Omental fat pad (tissue), 4 donors: ENCODE measurements around the gene ETNK2. TPM values are rescaled to one million over a fixed set of nuclear protein-coding genes. Genes with fewer than 3 reads are reported as not detected.

ENCODE experiments used
- ATAC-seq: fragments of 150-250 bp; one replicate; pipeline ENCODE4 v1.9.1; 2016; ENCODE audit warnings: mild to moderate bottlenecking, moderate library complexity; ENCODE audit not compliant: low FRiP score
- DNase-seq: peaks from one replicate; pipeline ENCODE4 v3.0.0-alpha.2; 2019; ENCODE audit warnings: low spot score
- total RNA-seq, 4 donors: library from RNA; depleted of rRNA; stranded (reverse); fragments of >200 nt; gene quantifications; one replicate each; pipeline ENCODE4 v1.1.0, GENCODE V29; 2016
- TF ChIP-seq, protein P1 (sequence below), 3 donors: fragments of 450-650 bp; IDR thresholded peaks; one replicate each; pipeline ENCODE4 v1.5.1; 2016 to 2017; ENCODE audit warnings: antibody characterized with exemption in 3 of 3, mild to moderate bottlenecking in 3 of 3, moderate library complexity in 2 of 3

Gene ETNK2
- total RNA-seq, 4 donors from 2014 or later: 11.8 to 16.9 (median 13.3) TPM

DNA sequence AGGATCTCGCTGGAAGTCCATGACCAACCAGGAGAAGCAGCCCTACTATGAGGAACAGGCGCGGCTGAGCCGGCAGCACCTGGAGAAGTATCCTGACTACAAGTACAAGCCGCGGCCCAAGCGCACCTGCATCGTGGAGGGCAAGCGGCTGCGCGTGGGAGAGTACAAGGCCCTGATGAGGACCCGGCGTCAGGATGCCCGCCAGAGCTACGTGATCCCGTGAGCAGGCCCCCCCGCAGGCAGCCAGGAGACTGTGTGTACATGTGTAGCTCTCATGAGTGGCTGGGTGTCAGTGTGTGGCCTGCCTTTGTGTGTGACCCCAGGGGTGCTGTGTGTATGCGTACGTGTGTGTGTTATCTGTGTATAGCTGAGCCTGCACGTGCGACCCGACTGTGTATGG, 27.2 kb downstream of the ETNK2 start:
- TF ChIP-seq, protein P1, sequence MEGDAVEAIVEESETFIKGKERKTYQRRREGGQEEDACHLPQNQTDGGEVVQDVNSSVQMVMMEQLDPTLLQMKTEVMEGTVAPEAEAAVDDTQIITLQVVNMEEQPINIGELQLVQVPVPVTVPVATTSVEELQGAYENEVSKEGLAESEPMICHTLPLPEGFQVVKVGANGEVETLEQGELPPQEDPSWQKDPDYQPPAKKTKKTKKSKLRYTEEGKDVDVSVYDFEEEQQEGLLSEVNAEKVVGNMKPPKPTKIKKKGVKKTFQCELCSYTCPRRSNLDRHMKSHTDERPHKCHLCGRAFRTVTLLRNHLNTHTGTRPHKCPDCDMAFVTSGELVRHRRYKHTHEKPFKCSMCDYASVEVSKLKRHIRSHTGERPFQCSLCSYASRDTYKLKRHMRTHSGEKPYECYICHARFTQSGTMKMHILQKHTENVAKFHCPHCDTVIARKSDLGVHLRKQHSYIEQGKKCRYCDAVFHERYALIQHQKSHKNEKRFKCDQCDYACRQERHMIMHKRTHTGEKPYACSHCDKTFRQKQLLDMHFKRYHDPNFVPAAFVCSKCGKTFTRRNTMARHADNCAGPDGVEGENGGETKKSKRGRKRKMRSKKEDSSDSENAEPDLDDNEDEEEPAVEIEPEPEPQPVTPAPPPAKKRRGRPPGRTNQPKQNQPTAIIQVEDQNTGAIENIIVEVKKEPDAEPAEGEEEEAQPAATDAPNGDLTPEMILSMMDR (IDR thresholded peaks at IDR 0.05): no peak
- no peak for DNase-seq
- no peak for ATAC-seq

DNA sequence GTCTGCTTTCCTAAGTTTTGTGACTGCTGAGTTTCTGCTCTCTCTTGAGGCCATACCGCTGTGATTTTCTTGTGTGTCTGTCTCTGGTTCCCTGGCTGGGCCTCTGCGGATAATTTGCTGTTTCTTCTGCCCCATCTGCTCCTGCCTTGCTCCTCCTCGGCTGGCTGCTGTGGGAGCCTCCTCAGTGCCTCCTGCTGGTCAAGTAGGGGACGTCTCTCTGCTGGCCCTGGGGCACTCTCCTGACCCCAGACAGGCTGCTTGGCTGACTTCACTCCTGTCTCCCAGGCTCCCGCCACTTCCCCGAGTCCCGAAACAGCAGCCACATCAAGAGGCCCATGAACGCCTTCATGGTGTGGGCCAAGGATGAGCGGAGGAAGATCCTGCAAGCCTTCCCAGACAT, 28.5 kb downstream of the ETNK2 start:
- ATAC-seq: no peak
- DNase-seq: no peak
- TF ChIP-seq, protein P1 (IDR thresholded peaks at IDR 0.05): no peak

GRCh38 chr1:204121840-204122555, 29.8 kb downstream of the ETNK2 start:
- TF ChIP-seq, protein P1 (IDR thresholded peaks at IDR 0.05): no peak
- ATAC-seq: no peak
- no peak for DNase-seq

DNA sequence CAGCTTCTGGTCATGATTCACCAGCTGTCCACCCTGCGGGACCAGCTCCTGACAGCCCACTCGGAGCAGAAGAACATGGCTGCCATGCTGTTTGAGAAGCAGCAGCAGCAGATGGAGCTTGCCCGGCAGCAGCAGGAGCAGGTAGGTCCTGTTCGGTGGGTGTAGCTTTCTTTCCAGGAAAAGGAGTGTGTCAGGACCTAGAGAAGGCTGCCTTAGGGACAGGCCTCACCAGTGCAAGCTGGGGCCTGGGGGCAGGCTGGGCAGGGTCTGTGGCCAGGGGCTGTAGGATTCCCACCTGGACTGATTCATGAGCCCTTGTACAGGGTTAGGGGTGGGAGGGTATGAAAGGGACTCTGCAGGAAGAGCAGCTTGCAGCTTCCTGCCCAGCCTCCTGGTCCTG, 35.3 kb downstream of the ETNK2 start:
- TF ChIP-seq, protein P1 (IDR thresholded peaks at IDR 0.05): no peak
- ATAC-seq: no peak
- DNase-seq: no peak

DNA sequence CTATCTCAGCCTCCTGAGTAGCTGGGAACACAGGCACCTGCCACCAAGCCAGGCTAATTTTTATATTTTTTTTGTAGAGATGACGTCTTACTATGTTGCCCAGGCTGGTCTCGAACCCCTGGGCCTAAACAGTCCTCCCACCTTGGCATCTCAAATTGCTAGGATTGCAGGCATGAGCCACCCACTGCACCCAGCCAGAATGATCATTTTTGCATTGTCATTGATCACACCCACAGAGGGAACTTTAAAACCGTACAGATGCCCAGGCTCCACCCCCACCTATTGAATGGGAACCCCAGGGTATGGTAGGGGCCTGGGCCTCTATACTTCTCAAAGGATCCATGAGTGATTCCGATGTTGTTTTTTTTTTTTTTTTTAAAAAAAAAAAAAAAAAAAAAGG, 36.7 kb downstream of the ETNK2 start:
- no peak for ATAC-seq

GRCh38 chr1:204114606-204115005, 37.2 kb downstream of the ETNK2 start:
- no peak for DNase-seq
- ATAC-seq: no peak
- TF ChIP-seq, protein P1 (IDR thresholded peaks at IDR 0.05): no peak

More for the DNA sequence above, 36.7 kb downstream of the ETNK2 start:
- DNase-seq: no peak
- TF ChIP-seq, protein P1 (IDR thresholded peaks at IDR 0.05): no peak

DNA sequence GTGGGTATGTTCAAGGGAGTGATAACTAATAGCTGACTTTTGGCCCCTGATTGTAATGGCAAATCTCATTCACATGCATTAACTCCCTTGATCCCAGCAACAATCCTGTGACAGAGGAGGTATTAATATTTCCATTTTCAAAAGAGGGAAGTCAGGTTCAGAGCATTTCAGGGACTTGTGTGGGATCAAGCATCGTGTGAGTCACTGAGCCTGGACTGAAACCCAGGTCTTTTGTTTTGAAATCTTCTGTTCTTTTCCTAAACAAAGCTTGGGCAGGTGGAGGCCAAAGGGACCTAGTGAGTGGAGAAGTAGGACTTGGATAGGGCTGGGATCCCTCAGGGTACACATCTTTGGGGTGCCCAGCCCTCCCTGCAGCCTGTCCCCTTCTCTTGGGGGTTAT, 37.9 kb downstream of the ETNK2 start:
- DNase-seq (no peak), ATAC-seq (no peak)
- TF ChIP-seq, protein P1 (IDR thresholded peaks at IDR 0.05): no peak
